Sigmoid colon (tissue), 4 donors: ENCODE results near the gene TYSND1.

Experiments used
- CTCF ChIP-seq, 4 experiments: fragments of 450-650 bp in 3 of 4; fragments of 200-600 bp in 1 of 4; IDR thresholded peaks; one replicate each; pipeline ENCODE4 v1.5.1; 2016 to 2019; ENCODE audit warnings: antibody characterized with exemption in 4 of 4, mild to moderate bottlenecking in 3 of 4, moderate library complexity in 2 of 4
- POLR2A ChIP-seq, 2 donors: fragments of 450-650 bp; IDR thresholded peaks; one replicate each; pipeline ENCODE4 v1.6.1; 2016; ENCODE audit warnings: antibody characterized with exemption in 2 of 2, mild to moderate bottlenecking in 2 of 2, moderate library complexity in 2 of 2
- POLR2AphosphoS5 ChIP-seq, 4 donors: sonication (generic); formaldehyde crosslinking; IDR thresholded peaks; one replicate each; pipeline ENCODE4 v1.6.1; 2017; ENCODE audit warnings: antibody characterized with exemption in 4 of 4

DNA sequence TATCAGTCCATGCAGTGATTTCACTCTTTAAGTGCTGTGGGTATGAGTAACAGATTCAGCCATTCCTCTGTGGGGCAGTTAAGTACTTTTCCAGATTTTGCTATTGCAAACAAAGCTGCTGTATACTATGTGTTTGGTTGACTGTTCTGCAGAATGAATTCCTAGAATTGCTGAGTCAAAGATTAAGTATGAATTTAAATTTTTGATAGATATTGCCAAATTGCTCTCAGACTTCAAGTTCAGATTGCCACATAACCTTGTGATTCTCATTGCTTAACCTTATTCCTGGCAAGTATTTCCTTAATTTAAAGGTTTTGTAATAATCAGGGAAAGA is 45.4 kb upstream of the TYSND1 start:
- no peak for TF ChIP-seq CTCF (IDR thresholded peaks at IDR 0.05)
- TF ChIP-seq POLR2A (IDR thresholded peaks at IDR 0.05), result no peak
- peak in 2 of 4 donors; percentile 20 to 64 for TF ChIP-seq POLR2AphosphoS5 (IDR thresholded peaks at IDR 0.05)
